ENCODE measurements around the gene RPS6KA4. TPM values are rescaled to one million over a fixed set of nuclear protein-coding genes. Genes with fewer than 3 reads are reported as not detected.

RPS6KA4 gene
- polyA plus RNA-seq, 1 donor from 2014 or later: 24.6 TPM

DNA sequence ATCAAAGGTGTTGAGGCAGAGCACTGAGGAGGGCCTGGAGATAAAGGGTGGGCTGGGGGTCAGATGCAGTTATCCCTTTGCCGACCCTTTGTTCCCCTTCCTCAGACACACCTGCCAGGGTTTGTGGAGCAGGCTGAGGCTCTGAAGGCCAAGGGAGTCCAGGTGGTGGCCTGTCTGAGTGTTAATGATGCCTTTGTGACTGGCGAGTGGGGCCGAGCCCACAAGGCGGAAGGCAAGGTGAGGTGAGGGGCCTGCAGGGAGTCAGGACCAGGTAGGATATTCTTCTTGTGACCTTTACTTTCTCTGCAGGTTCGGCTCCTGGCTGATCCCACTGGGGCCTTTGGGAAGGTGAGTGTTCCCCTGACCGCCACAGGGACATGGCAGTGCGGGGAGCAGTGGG lies 38.4 kb upstream of the RPS6KA4 start:
- Histone ChIP-seq H3K79me2 (replicated peaks; ENCODE audit: insufficient read depth, low read length) (peaks cover 13% of the 10 kb centered on the region), H3K9ac (ENCODE audit: low read length) (no peak overlapping the region), H3K27me3 (ENCODE audit: insufficient read depth, low read depth, low read length) (no peaks in the 10 kb centered on the region), H3K4me2 (ENCODE audit: low read length) (no peak overlapping the region), H3K4me3 (ENCODE audit: low read length) (no peak overlapping the region), H3K36me3 (ENCODE audit: insufficient read depth, low read length) (no peaks in the 10 kb centered on the region), H3K27ac (ENCODE audit: low read length) (no peak overlapping the region), H3F3A (ENCODE audit: insufficient read depth, low read length, poor library complexity, severe bottlenecking) (no peaks in the 10 kb centered on the region), H2AFZ (ENCODE audit: low read depth, low read length) (no peak overlapping the region), H3K9me2 (ENCODE audit: insufficient read depth, low read length) (no peaks in the 10 kb centered on the region), H4K20me1 (ENCODE audit: insufficient read depth) (no peaks in the 10 kb centered on the region), H3K9me3 (ENCODE audit: low read length) (no peaks in the 10 kb centered on the region)
- TF ChIP-seq MXI1 (conservative IDR thresholded peaks at IDR 0.05; ENCODE audit: poor library complexity, severe bottlenecking) (no peak), EZH2 (IDR thresholded peaks at IDR 0.05; ENCODE audit: borderline replicate concordance, insufficient read depth, low read length, poor library complexity, severe bottlenecking) (no peak), EP300 (conservative IDR thresholded peaks at IDR 0.05; ENCODE audit: poor library complexity, severe bottlenecking) (no peak), RAD21 (conservative IDR thresholded peaks at IDR 0.05) (no peak), TAF1 (IDR thresholded peaks at IDR 0.05; ENCODE audit: low read depth) (no peak), POLR2AphosphoS5 (IDR thresholded peaks at IDR 0.05) (no peak), SMC3 (conservative IDR thresholded peaks at IDR 0.05; ENCODE audit: poor library complexity) (no peak)
- TF ChIP-seq, protein P1, sequence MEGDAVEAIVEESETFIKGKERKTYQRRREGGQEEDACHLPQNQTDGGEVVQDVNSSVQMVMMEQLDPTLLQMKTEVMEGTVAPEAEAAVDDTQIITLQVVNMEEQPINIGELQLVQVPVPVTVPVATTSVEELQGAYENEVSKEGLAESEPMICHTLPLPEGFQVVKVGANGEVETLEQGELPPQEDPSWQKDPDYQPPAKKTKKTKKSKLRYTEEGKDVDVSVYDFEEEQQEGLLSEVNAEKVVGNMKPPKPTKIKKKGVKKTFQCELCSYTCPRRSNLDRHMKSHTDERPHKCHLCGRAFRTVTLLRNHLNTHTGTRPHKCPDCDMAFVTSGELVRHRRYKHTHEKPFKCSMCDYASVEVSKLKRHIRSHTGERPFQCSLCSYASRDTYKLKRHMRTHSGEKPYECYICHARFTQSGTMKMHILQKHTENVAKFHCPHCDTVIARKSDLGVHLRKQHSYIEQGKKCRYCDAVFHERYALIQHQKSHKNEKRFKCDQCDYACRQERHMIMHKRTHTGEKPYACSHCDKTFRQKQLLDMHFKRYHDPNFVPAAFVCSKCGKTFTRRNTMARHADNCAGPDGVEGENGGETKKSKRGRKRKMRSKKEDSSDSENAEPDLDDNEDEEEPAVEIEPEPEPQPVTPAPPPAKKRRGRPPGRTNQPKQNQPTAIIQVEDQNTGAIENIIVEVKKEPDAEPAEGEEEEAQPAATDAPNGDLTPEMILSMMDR (IDR thresholded peaks at IDR 0.05; ENCODE audit: poor library complexity, severe bottlenecking): no peak

DNA sequence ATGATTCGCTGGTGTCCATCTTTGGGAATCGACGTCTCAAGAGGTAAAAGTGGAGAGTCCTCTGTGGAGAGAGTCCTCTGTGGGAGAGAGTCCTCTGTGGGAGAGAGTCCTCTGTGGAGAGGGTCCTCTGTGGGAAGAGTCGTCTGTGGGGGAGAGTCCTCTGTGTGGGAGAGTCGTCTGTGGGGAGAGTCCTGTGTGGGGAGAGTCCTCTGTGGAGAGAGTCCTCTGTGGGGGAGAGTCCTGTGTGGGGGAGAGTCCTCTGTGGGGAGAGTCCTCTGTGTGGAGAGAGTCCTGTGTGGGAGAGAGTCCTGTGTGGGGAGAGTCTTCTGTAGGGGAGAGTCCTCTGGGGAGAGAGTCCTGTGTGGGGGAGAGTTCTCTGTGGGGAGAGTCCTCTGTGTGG lies 37.9 kb upstream of the RPS6KA4 start:
- Histone ChIP-seq H3K27me3 (ENCODE audit: insufficient read depth, low read depth, low read length) (no peaks in the 10 kb centered on the region), H4K20me1 (ENCODE audit: insufficient read depth) (no peaks in the 10 kb centered on the region), H3K27ac (ENCODE audit: low read length) (no peak overlapping the region), H3F3A (ENCODE audit: insufficient read depth, low read length, poor library complexity, severe bottlenecking) (no peaks in the 10 kb centered on the region), H3K9ac (ENCODE audit: low read length) (no peak overlapping the region), H3K9me3 (ENCODE audit: low read length) (no peaks in the 10 kb centered on the region), H3K36me3 (ENCODE audit: insufficient read depth, low read length) (no peaks in the 10 kb centered on the region), H3K9me2 (ENCODE audit: insufficient read depth, low read length) (no peaks in the 10 kb centered on the region), H3K4me2 (ENCODE audit: low read length) (no peak overlapping the region), H2AFZ (ENCODE audit: low read depth, low read length) (no peak overlapping the region), H3K4me3 (ENCODE audit: low read length) (no peak overlapping the region), H3K79me2 (replicated peaks; ENCODE audit: insufficient read depth, low read length) (peaks cover 13% of the 10 kb centered on the region)
- TF ChIP-seq TAF1 (IDR thresholded peaks at IDR 0.05; ENCODE audit: low read depth): no peak

DNA sequence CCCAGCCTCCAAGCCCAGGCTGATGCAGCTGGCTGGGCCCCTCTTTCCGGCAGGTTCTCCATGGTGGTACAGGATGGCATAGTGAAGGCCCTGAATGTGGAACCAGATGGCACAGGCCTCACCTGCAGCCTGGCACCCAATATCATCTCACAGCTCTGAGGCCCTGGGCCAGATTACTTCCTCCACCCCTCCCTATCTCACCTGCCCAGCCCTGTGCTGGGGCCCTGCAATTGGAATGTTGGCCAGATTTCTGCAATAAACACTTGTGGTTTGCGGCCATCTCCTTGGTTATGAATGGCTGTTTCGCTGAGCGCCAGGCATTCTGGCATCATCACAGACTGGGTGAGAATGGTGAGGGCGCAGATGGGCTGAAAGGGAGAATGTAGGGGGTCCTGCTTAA lies 37.4 kb upstream of the RPS6KA4 start:
- H3K9me2 ChIP-seq (ENCODE audit: insufficient read depth, low read length): no peaks in the 10 kb centered on the region
- no peaks in the 10 kb centered on the region for H3K36me3 ChIP-seq (ENCODE audit: insufficient read depth, low read length)
- no peak overlapping the region for H3K4me3 ChIP-seq (ENCODE audit: low read length)
- H3K27me3 ChIP-seq (ENCODE audit: insufficient read depth, low read depth, low read length): no peaks in the 10 kb centered on the region
- no peaks in the 10 kb centered on the region for H4K20me1 ChIP-seq (ENCODE audit: insufficient read depth)
- H3K27ac ChIP-seq (ENCODE audit: low read length): no peak overlapping the region
- no peak for TF ChIP-seq RAD21 (conservative IDR thresholded peaks at IDR 0.05)
- no peak for TF ChIP-seq TAF1 (IDR thresholded peaks at IDR 0.05; ENCODE audit: low read depth)
- no peak for TF ChIP-seq MXI1 (conservative IDR thresholded peaks at IDR 0.05; ENCODE audit: poor library complexity, severe bottlenecking)
- TF ChIP-seq, protein P2, sequence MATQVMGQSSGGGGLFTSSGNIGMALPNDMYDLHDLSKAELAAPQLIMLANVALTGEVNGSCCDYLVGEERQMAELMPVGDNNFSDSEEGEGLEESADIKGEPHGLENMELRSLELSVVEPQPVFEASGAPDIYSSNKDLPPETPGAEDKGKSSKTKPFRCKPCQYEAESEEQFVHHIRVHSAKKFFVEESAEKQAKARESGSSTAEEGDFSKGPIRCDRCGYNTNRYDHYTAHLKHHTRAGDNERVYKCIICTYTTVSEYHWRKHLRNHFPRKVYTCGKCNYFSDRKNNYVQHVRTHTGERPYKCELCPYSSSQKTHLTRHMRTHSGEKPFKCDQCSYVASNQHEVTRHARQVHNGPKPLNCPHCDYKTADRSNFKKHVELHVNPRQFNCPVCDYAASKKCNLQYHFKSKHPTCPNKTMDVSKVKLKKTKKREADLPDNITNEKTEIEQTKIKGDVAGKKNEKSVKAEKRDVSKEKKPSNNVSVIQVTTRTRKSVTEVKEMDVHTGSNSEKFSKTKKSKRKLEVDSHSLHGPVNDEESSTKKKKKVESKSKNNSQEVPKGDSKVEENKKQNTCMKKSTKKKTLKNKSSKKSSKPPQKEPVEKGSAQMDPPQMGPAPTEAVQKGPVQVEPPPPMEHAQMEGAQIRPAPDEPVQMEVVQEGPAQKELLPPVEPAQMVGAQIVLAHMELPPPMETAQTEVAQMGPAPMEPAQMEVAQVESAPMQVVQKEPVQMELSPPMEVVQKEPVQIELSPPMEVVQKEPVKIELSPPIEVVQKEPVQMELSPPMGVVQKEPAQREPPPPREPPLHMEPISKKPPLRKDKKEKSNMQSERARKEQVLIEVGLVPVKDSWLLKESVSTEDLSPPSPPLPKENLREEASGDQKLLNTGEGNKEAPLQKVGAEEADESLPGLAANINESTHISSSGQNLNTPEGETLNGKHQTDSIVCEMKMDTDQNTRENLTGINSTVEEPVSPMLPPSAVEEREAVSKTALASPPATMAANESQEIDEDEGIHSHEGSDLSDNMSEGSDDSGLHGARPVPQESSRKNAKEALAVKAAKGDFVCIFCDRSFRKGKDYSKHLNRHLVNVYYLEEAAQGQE (IDR thresholded peaks at IDR 0.05; ENCODE audit: borderline replicate concordance): no peak
- TF ChIP-seq POLR2AphosphoS5 (IDR thresholded peaks at IDR 0.05): no peak
- TF ChIP-seq, protein P1 (IDR thresholded peaks at IDR 0.05; ENCODE audit: poor library complexity, severe bottlenecking): no peak
- no peak for TF ChIP-seq EP300 (conservative IDR thresholded peaks at IDR 0.05; ENCODE audit: poor library complexity, severe bottlenecking)
- no peak for TF ChIP-seq EZH2 (IDR thresholded peaks at IDR 0.05; ENCODE audit: borderline replicate concordance, insufficient read depth, low read length, poor library complexity, severe bottlenecking)
- TF ChIP-seq SMC3 (conservative IDR thresholded peaks at IDR 0.05; ENCODE audit: poor library complexity): no peak
- H3K9me3 ChIP-seq (ENCODE audit: low read length): no peaks in the 10 kb centered on the region
- H3K4me2 ChIP-seq (ENCODE audit: low read length): no peak overlapping the region
- peaks cover 13% of the 10 kb centered on the region for H3K79me2 ChIP-seq (replicated peaks; ENCODE audit: insufficient read depth, low read length)
- H2AFZ ChIP-seq (ENCODE audit: low read depth, low read length): no peak overlapping the region
- no peak overlapping the region for H3K9ac ChIP-seq (ENCODE audit: low read length)
- H3F3A ChIP-seq (ENCODE audit: insufficient read depth, low read length, poor library complexity, severe bottlenecking): no peaks in the 10 kb centered on the region
